Activated CD4-positive, alpha-beta T cell treated with anti-CD3 and anti-CD28 coated beads, Interleukin-2, amount 50 U/mL, for 1 hour (primary cell): ENCODE results near the gene BET1L.
"Not testable (repeated sequence)": the region's sequence is repeated elsewhere in the genome, so short reads cannot be mapped to it uniquely, and the experiment has no call there.

Experiments used
- DNase-seq: peaks from one replicate; pipeline ENCODE4 v3.0.0-alpha.2; 2020

Gene BET1L

GRCh38 chr11:225734-226453 lies 18.7 kb upstream of the BET1L start:
- no peak for DNase-seq

GRCh38 chr11:224424-224823 lies 17.2 kb upstream of the BET1L start:
- no peak for DNase-seq

- DNase-seq = no peak
Observed at GRCh38 chr11:223884-224283, 16.7 kb upstream of the BET1L start.

- DNase-seq = no peak
Observed at GRCh38 chr11:223026-223789, 16.0 kb upstream of the BET1L start.

GRCh38 chr11:221998-222789 lies 15.0 kb upstream of the BET1L start:
- no peak for DNase-seq

GRCh38 chr11:221539-221938 lies 14.3 kb upstream of the BET1L start:
- DNase-seq = no peak

GRCh38 chr11:220641-221215 lies 13.5 kb upstream of the BET1L start:
- DNase-seq = not testable (repeated sequence)

GRCh38 chr11:218815-219593 lies 11.8 kb upstream of the BET1L start:
- no peak for DNase-seq

- no peak for DNase-seq
Observed at GRCh38 chr11:217704-218103, 10.5 kb upstream of the BET1L start.

- DNase-seq = no peak
Observed at GRCh38 chr11:216081-216974, 9.1 kb upstream of the BET1L start.

- DNase-seq = no peak
Observed at GRCh38 chr11:215581-216037, 8.4 kb upstream of the BET1L start.

- no peak for DNase-seq
Observed at GRCh38 chr11:214083-214482, 6.9 kb upstream of the BET1L start.

GRCh38 chr11:213111-213510 lies 5.9 kb upstream of the BET1L start:
- DNase-seq = no peak

GRCh38 chr11:212150-213100 lies 5.2 kb upstream of the BET1L start:
- no peak for DNase-seq

GRCh38 chr11:211741-212140 lies 4.5 kb upstream of the BET1L start:
- no peak for DNase-seq

- no peak for DNase-seq
Observed at GRCh38 chr11:211295-211694, 4.1 kb upstream of the BET1L start.

GRCh38 chr11:210803-211180 lies 3.6 kb upstream of the BET1L start:
- no peak for DNase-seq

GRCh38 chr11:210122-210802 lies 3.1 kb upstream of the BET1L start:
- DNase-seq = no peak
